Naive B cell (primary cell): ENCODE measurements around the gene TGFBI. TPM values are rescaled to one million over a fixed set of nuclear protein-coding genes. Genes with fewer than 3 reads are reported as not detected.

ENCODE experiments used
- ATAC-seq, 2 donors: fragments of 150-1000 bp; cut with Tn5 transposase; 2 replicates each; pipeline ENCODE4 v1.10.0; 2021; ENCODE audit warnings: low read depth in 2 of 2, mild to moderate bottlenecking in 2 of 2, moderate library complexity in 2 of 2
- DNase-seq: peaks from one replicate; pipeline ENCODE4 v3.0.0; 2022
- H3K27ac Mint-ChIP-seq, 6 donors: one replicate each; pipeline ENCODE4 v1.8.0; 2020 to 2022; ENCODE audit warnings: mild to moderate bottlenecking in 6 of 6, mixed read lengths in 6 of 6, moderate library complexity in 5 of 6, inconsistent platforms in 2 of 6
- H3K27me3 Mint-ChIP-seq, 3 donors: one replicate each; pipeline ENCODE4 v1.8.0; 2021 to 2022; ENCODE audit warnings: mixed read lengths in 3 of 3, mild to moderate bottlenecking in 1 of 3
- H3K36me3 Mint-ChIP-seq, 2 donors: one replicate each; pipeline ENCODE4 v1.8.0; 2020 to 2022; ENCODE audit warnings: mixed read lengths in 2 of 2, inconsistent platforms in 1 of 2, mild to moderate bottlenecking in 1 of 2
- H3K4me1 Mint-ChIP-seq, 3 donors: one replicate each; pipeline ENCODE4 v1.8.0; 2020 to 2022; ENCODE audit warnings: mixed read lengths in 3 of 3, inconsistent platforms in 1 of 3, mild to moderate bottlenecking in 1 of 3, moderate library complexity in 1 of 3
- H3K4me3 Mint-ChIP-seq, 8 donors: one replicate each; pipeline ENCODE4 v1.8.0; 2020 to 2022; ENCODE audit warnings: mild to moderate bottlenecking in 8 of 8, mixed read lengths in 8 of 8, moderate library complexity in 8 of 8, inconsistent platforms in 2 of 8
- H3K9me3 Mint-ChIP-seq, 7 donors: one replicate each; pipeline ENCODE4 v1.8.0; 2020 to 2022; ENCODE audit warnings: mixed read lengths in 7 of 7, mild to moderate bottlenecking in 5 of 7, inconsistent platforms in 2 of 7, moderate library complexity in 1 of 7
- polyA plus RNA-seq, 6 donors: library from polyadenylated mRNA; unstranded; fragments of 300-500 nt; fragmentation: Illumina TruSeq; gene quantifications; one replicate each; pipeline ENCODE4 v1.2.3, GENCODE V29; 2021; ENCODE audit warnings: low read depth in 6 of 6

Gene TGFBI
- polyA plus RNA-seq, 6 donors from 2014 or later = 0.20 to 4.3 (median 1.2) TPM

DNA sequence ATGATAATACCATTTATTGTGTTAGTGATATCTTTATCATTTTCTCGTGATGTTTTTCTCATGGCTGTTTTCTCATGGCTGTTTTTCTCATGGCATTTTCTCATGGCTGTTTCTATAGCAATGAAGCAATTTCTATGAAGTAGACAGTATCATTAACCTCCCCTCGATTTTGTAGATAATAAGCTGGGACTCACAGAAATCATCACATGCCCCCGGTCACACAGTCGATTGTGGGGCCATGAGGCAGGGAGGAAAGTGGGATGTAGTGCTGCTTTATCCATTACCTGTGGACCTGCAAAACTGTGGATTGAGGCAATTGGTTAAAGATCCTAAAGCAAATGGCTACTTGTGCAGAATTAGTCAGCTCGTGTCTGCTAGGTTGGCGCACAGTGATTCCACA is 47.3 kb downstream of the TGFBI start:
- H3K36me3 Mint-ChIP-seq = no peaks in the 10 kb centered on the region
- DNase-seq (no peak), ATAC-seq (no peak)
- H3K9me3 Mint-ChIP-seq = peaks cover 0 to 4% (median 0%) of the 10 kb centered on the region in 7 donors
- peaks cover 29 to 45% (median 42%) of the 10 kb centered on the region in 3 donors for H3K27me3 Mint-ChIP-seq
- H3K27ac Mint-ChIP-seq = no peak overlapping the region
- H3K4me1 Mint-ChIP-seq = peaks cover 5 to 11% (median 11%) of the 10 kb centered on the region in 3 donors
- H3K4me3 Mint-ChIP-seq = no peak overlapping the region

- peaks cover 29 to 45% (median 42%) of the 10 kb centered on the region in 3 donors for H3K27me3 Mint-ChIP-seq
- DNase-seq (no peak), ATAC-seq (no peak)
- peaks cover 0 to 4% (median 0%) of the 10 kb centered on the region in 7 donors for H3K9me3 Mint-ChIP-seq
- peaks cover 5 to 11% (median 11%) of the 10 kb centered on the region in 3 donors for H3K4me1 Mint-ChIP-seq
- H3K4me3 Mint-ChIP-seq = no peak overlapping the region
- H3K36me3 Mint-ChIP-seq = no peaks in the 10 kb centered on the region
- H3K27ac Mint-ChIP-seq = no peak overlapping the region
Observed at GRCh38 chr5:136076881-136077445, 48.2 kb downstream of the TGFBI start.

- DNase-seq = no peak
- Mint-ChIP-seq H3K9me3 (peaks cover 0 to 4% (median 0%) of the 10 kb centered on the region in 7 donors), H3K27me3 (peaks cover 29 to 45% (median 42%) of the 10 kb centered on the region in 3 donors), H3K4me3 (peak overlapping the region; percentile 63 to 87 (median 79)), H3K27ac (peak overlapping the region in 1 of 6 donors; percentile 67), H3K36me3 (no peaks in the 10 kb centered on the region), H3K4me1 (peaks cover 5 to 11% (median 11%) of the 10 kb centered on the region in 3 donors)
- no peak for ATAC-seq
Observed at GRCh38 chr5:136079195-136079985, 50.6 kb downstream of the TGFBI start.

GRCh38 chr5:136080113-136080482 is 51.3 kb downstream of the TGFBI start:
- peaks cover 29 to 45% (median 42%) of the 10 kb centered on the region in 3 donors for H3K27me3 Mint-ChIP-seq
- peaks cover 5 to 11% (median 11%) of the 10 kb centered on the region in 3 donors for H3K4me1 Mint-ChIP-seq
- no peak for ATAC-seq
- H3K4me3 Mint-ChIP-seq = peak overlapping the region; percentile 63 to 87 (median 79)
- no peaks in the 10 kb centered on the region for H3K36me3 Mint-ChIP-seq
- peak; percentile 11 for DNase-seq
- peak overlapping the region in 1 of 6 donors; percentile 79 for H3K27ac Mint-ChIP-seq
- peaks cover 0 to 4% (median 0%) of the 10 kb centered on the region in 7 donors for H3K9me3 Mint-ChIP-seq

- peaks cover 0 to 4% (median 0%) of the 10 kb centered on the region in 7 donors for H3K9me3 Mint-ChIP-seq
Observed at GRCh38 chr5:136080483-136081216, 51.9 kb downstream of the TGFBI start.

GRCh38 chr5:136081217-136081591 is 52.4 kb downstream of the TGFBI start:
- no peaks in the 10 kb centered on the region for H3K36me3 Mint-ChIP-seq
- H3K27ac Mint-ChIP-seq = peak overlapping the region in 1 of 6 donors; percentile 9
- H3K27me3 Mint-ChIP-seq = peaks cover 29 to 44% (median 42%) of the 10 kb centered on the region in 3 donors
- peak overlapping the region in 2 of 8 donors; percentile 63 to 87 for H3K4me3 Mint-ChIP-seq
- H3K9me3 Mint-ChIP-seq = peaks cover 0 to 2% (median 0%) of the 10 kb centered on the region in 7 donors
- peaks cover 5 to 11% (median 11%) of the 10 kb centered on the region in 3 donors for H3K4me1 Mint-ChIP-seq
- ATAC-seq = no peak
- no peak for DNase-seq

More at GRCh38 chr5:136080483-136081216, 51.9 kb downstream of the TGFBI start:
- peak overlapping the region in 3 of 6 donors; percentile 47 to 79 (median 71) for H3K27ac Mint-ChIP-seq
- DNase-seq (peak; percentile 60), ATAC-seq (peak; percentile 89 to 90)
- H3K27me3 Mint-ChIP-seq = peaks cover 29 to 45% (median 42%) of the 10 kb centered on the region in 3 donors
- no peaks in the 10 kb centered on the region for H3K36me3 Mint-ChIP-seq
- H3K4me1 Mint-ChIP-seq = peaks cover 5 to 11% (median 11%) of the 10 kb centered on the region in 3 donors
- peak overlapping the region; percentile 63 to 87 (median 79) for H3K4me3 Mint-ChIP-seq

DNA sequence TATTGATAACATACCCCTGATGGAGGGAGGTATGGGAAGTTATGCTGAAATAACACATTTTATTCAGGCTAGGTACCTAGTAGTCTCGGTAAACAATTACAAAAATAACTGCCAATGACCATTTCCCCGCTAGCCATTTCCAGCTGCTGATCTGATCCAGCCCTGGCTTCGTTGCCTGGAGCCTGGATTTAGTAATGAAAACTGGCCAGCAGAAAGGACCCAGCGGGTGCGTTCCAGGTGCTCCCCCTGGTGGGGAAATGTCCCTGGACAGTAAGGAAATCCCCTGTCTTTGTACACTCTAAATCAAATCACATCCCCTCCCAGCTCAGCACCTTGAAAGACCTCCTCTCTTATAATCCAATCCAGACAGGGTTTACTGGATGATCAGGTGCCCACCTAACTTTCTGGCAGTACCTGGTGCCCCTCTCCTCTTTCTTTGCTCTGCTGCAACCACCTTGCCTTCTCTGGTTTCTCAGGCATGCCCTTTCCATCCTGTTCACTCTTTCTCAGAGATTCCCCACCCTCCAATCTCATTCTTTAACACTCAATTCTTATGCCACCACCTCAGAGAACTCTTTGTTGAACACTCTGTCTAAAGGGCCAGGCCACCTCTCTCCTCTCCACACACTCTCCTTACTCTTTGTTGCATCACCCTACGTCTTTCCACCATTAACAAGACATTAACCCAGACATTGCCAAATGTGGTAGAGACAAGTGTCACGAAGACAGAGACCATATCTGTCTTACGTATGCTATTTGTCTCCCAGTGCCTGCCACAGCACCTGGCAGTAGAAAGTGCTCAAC is 53.8 kb downstream of the TGFBI start:
- ATAC-seq (no peak), DNase-seq (peak; percentile 14)
- Mint-ChIP-seq H3K4me1 (peaks cover 5 to 11% (median 11%) of the 10 kb centered on the region in 3 donors), H3K27me3 (peaks cover 30 to 35% (median 31%) of the 10 kb centered on the region in 3 donors), H3K36me3 (no peaks in the 10 kb centered on the region), H3K27ac (no peak overlapping the region), H3K9me3 (peaks cover 0 to 2% (median 0%) of the 10 kb centered on the region in 7 donors), H3K4me3 (no peak overlapping the region)

- H3K27ac Mint-ChIP-seq = no peak overlapping the region
- no peak overlapping the region for H3K4me3 Mint-ChIP-seq
- H3K4me1 Mint-ChIP-seq = peaks cover 5 to 9% (median 9%) of the 10 kb centered on the region in 3 donors
- ATAC-seq = no peak
- H3K9me3 Mint-ChIP-seq = no peaks in the 10 kb centered on the region
- peaks cover 19% of the 10 kb centered on the region in 3 donors for H3K27me3 Mint-ChIP-seq
- H3K36me3 Mint-ChIP-seq = no peaks in the 10 kb centered on the region
- DNase-seq = no peak
Observed at GRCh38 chr5:136084698-136085097, 55.9 kb downstream of the TGFBI start.

- no peak overlapping the region for H3K27ac Mint-ChIP-seq
- H3K27me3 Mint-ChIP-seq = peaks cover 7 to 18% (median 9%) of the 10 kb centered on the region in 3 donors
- no peaks in the 10 kb centered on the region for H3K4me1 Mint-ChIP-seq
- DNase-seq = no peak
- no peaks in the 10 kb centered on the region for H3K36me3 Mint-ChIP-seq
- H3K4me3 Mint-ChIP-seq = no peak overlapping the region
- H3K9me3 Mint-ChIP-seq = no peaks in the 10 kb centered on the region
- no peak for ATAC-seq
Observed at GRCh38 chr5:136086783-136087566, 58.2 kb downstream of the TGFBI start.

GRCh38 chr5:136087961-136088871 is 59.4 kb downstream of the TGFBI start:
- DNase-seq (no peak), ATAC-seq (no peak)
- Mint-ChIP-seq H3K27ac (no peak overlapping the region), H3K4me3 (no peak overlapping the region), H3K36me3 (no peaks in the 10 kb centered on the region), H3K9me3 (no peaks in the 10 kb centered on the region), H3K27me3 (peaks cover 10 to 18% (median 11%) of the 10 kb centered on the region in 3 donors), H3K4me1 (no peaks in the 10 kb centered on the region)

DNA sequence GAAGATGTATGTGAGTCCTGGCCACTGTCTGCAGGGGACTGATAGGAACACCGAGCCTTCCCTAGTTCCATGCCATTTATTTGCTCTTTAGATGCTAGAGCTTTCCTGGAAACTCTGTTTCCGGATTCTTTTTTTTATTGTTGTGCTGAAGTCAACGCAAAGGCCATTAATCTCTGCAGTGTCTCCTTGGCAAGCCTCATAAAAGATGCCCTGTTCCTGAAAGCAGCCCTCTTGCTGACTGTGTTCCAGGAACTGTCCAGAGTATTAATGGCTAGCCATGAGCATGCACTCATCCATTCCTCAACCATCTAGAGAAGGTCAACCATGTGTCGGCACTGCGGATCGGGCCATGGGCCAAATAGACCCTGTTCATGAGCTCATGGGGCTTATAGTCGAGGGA is 61.0 kb downstream of the TGFBI start:
- ATAC-seq = no peak
- Mint-ChIP-seq H3K9me3 (no peaks in the 10 kb centered on the region), H3K4me1 (no peaks in the 10 kb centered on the region), H3K4me3 (no peak overlapping the region), H3K36me3 (no peaks in the 10 kb centered on the region), H3K27ac (no peak overlapping the region), H3K27me3 (peaks cover 18 to 25% (median 22%) of the 10 kb centered on the region in 3 donors)
- no peak for DNase-seq
